ENCODE measurements around the gene MRTFB.

DNA sequence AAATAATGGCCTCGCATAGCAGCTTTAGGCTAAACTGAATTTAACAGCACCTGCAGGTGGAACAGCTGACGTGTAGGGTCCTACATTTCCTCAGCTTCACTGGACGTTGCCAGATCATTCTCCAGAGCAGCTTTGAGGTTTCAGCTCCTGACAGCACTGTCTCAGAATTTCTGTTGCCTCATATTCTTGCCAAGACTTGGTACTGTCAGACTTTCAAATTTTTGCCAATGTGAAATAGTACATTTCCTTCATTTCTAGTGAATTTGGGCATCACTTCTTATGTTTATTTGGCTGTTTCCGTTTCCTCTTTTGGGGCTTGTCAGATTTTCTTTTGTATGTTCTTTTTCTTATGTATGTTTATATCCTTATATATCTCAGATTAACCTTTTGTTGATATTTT lies 48.7 kb downstream of the MRTFB start:
- TF ChIP-seq BACH2 (CRISPR knock-in tag; IDR thresholded peaks at IDR 0.05; ENCODE audit: borderline replicate concordance), result no peak
- TF ChIP-seq, protein P1, sequence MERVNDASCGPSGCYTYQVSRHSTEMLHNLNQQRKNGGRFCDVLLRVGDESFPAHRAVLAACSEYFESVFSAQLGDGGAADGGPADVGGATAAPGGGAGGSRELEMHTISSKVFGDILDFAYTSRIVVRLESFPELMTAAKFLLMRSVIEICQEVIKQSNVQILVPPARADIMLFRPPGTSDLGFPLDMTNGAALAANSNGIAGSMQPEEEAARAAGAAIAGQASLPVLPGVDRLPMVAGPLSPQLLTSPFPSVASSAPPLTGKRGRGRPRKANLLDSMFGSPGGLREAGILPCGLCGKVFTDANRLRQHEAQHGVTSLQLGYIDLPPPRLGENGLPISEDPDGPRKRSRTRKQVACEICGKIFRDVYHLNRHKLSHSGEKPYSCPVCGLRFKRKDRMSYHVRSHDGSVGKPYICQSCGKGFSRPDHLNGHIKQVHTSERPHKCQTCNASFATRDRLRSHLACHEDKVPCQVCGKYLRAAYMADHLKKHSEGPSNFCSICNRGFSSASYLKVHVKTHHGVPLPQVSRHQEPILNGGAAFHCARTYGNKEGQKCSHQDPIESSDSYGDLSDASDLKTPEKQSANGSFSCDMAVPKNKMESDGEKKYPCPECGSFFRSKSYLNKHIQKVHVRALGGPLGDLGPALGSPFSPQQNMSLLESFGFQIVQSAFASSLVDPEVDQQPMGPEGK (CRISPR knock-in tag; IDR thresholded peaks at IDR 0.05; ENCODE audit: borderline replicate concordance), result no peak
- no peak for TF ChIP-seq ZC3H10 (CRISPR knock-in tag; IDR thresholded peaks at IDR 0.05)
- no peak for TF ChIP-seq CSDC2 (CRISPR knock-in tag; IDR thresholded peaks at IDR 0.05)
- no peak for TF ChIP-seq OSR1 (CRISPR knock-in tag; IDR thresholded peaks at IDR 0.05)
- TF ChIP-seq RARB (CRISPR knock-in tag; IDR thresholded peaks at IDR 0.05), result no peak
- TF ChIP-seq, protein P2, sequence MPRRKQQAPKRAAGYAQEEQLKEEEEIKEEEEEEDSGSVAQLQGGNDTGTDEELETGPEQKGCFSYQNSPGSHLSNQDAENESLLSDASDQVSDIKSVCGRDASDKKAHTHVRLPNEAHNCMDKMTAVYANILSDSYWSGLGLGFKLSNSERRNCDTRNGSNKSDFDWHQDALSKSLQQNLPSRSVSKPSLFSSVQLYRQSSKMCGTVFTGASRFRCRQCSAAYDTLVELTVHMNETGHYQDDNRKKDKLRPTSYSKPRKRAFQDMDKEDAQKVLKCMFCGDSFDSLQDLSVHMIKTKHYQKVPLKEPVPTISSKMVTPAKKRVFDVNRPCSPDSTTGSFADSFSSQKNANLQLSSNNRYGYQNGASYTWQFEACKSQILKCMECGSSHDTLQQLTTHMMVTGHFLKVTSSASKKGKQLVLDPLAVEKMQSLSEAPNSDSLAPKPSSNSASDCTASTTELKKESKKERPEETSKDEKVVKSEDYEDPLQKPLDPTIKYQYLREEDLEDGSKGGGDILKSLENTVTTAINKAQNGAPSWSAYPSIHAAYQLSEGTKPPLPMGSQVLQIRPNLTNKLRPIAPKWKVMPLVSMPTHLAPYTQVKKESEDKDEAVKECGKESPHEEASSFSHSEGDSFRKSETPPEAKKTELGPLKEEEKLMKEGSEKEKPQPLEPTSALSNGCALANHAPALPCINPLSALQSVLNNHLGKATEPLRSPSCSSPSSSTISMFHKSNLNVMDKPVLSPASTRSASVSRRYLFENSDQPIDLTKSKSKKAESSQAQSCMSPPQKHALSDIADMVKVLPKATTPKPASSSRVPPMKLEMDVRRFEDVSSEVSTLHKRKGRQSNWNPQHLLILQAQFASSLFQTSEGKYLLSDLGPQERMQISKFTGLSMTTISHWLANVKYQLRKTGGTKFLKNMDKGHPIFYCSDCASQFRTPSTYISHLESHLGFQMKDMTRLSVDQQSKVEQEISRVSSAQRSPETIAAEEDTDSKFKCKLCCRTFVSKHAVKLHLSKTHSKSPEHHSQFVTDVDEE (CRISPR knock-in tag; IDR thresholded peaks at IDR 0.05), result no peak
- TF ChIP-seq, protein P3, sequence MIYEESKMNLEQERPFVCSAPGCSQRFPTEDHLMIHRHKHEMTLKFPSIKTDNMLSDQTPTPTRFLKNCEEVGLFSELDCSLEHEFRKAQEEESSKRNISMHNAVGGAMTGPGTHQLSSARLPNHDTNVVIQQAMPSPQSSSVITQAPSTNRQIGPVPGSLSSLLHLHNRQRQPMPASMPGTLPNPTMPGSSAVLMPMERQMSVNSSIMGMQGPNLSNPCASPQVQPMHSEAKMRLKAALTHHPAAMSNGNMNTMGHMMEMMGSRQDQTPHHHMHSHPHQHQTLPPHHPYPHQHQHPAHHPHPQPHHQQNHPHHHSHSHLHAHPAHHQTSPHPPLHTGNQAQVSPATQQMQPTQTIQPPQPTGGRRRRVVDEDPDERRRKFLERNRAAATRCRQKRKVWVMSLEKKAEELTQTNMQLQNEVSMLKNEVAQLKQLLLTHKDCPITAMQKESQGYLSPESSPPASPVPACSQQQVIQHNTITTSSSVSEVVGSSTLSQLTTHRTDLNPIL (CRISPR knock-in tag; IDR thresholded peaks at IDR 0.05; ENCODE audit: low read depth), result no peak
- TF ChIP-seq SNAI2 (CRISPR knock-in tag; IDR thresholded peaks at IDR 0.05), result no peak
- no peak for TF ChIP-seq ZFP30 (CRISPR knock-in tag; IDR thresholded peaks at IDR 0.05)
- no peak for TF ChIP-seq ARNTL (CRISPR knock-in tag; IDR thresholded peaks at IDR 0.05; ENCODE audit: borderline replicate concordance, low read depth)
- no peak for TF ChIP-seq ZNF8 (CRISPR knock-in tag; IDR thresholded peaks at IDR 0.05)
